HepG2 (cell line): ENCODE data around the gene ZNF211. TPM values are rescaled to one million over a fixed set of nuclear protein-coding genes. Genes with fewer than 3 reads are reported as not detected.

Experiments used
- HCFC1 ChIP-seq: fragments of 150-350 bp; IDR thresholded peaks from 2 replicates; pipeline ENCODE4 v1.6.1; 2014; ENCODE audit warnings: low read depth, low read length
- HIVEP1 ChIP-seq: sonication (generic); formaldehyde crosslinking; IDR thresholded peaks from 2 replicates; pipeline ENCODE4 v1.4.0; 2020; ENCODE audit warnings: mild to moderate bottlenecking, missing genetic modification reagents
- KDM5A ChIP-seq: fragments of 200-600 bp; sonication (generic); IDR thresholded peaks from 2 replicates; pipeline ENCODE4 v1.7.0; 2018; ENCODE audit warnings: antibody characterized with exemption, mild to moderate bottlenecking, low read length, borderline replicate concordance
- NR3C1 ChIP-seq: sonication (generic); formaldehyde crosslinking; IDR thresholded peaks from 2 replicates; pipeline ENCODE4 v1.4.0; 2020; ENCODE audit warnings: missing genetic modification reagents
- POGZ ChIP-seq: sonication (generic); formaldehyde crosslinking; IDR thresholded peaks from 2 replicates; pipeline ENCODE4 v1.4.0; 2020; ENCODE audit warnings: mild to moderate bottlenecking, missing genetic modification reagents
- RARA ChIP-seq: IDR thresholded peaks from 2 replicates; pipeline ENCODE4 v1.6.1; 2016; ENCODE audit warnings: missing genetic modification reagents, missing compliant biosample characterization
- RFX3 ChIP-seq: IDR thresholded peaks from 2 replicates; pipeline ENCODE4 v1.6.1; 2016; ENCODE audit warnings: missing biosample characterization, missing genetic modification reagents
- RFXAP ChIP-seq: sonication (generic); formaldehyde crosslinking; IDR thresholded peaks from 2 replicates; pipeline ENCODE4 v1.4.0; 2020; ENCODE audit warnings: missing genetic modification reagents, borderline replicate concordance
- TOPORS ChIP-seq: sonication (generic); formaldehyde crosslinking; IDR thresholded peaks from 2 replicates; pipeline ENCODE4 v1.8.0; 2023; ENCODE audit warnings: mild to moderate bottlenecking, missing genetic modification reagents
- ZBTB21 ChIP-seq: sonication (generic); formaldehyde crosslinking; IDR thresholded peaks from 2 replicates; pipeline ENCODE4 v1.4.0; 2020; ENCODE audit warnings: missing genetic modification reagents
- ZBTB7A ChIP-seq: sonication (generic); formaldehyde crosslinking; IDR thresholded peaks from 2 replicates; pipeline ENCODE4 v1.8.0; 2022; ENCODE audit warnings: mild to moderate bottlenecking, missing genetic modification reagents
- ZKSCAN5 ChIP-seq: sonication (generic); formaldehyde crosslinking; IDR thresholded peaks from 2 replicates; pipeline ENCODE4 v1.5.1; 2020; ENCODE audit warnings: mild to moderate bottlenecking, missing genetic modification reagents
- ZMYM2 ChIP-seq: sonication (generic); formaldehyde crosslinking; IDR thresholded peaks from 2 replicates; pipeline ENCODE4 v1.8.0; 2022; ENCODE audit warnings: mild to moderate bottlenecking, missing genetic modification reagents
- ZNF256 ChIP-seq: sonication (generic); formaldehyde crosslinking; conservative IDR thresholded peaks from 2 replicates; pipeline ENCODE4 v1.4.0; 2020; ENCODE audit warnings: missing genetic modification reagents
- ZNF530 ChIP-seq: sonication (generic); formaldehyde crosslinking; IDR thresholded peaks from 2 replicates; pipeline ENCODE4 v1.5.0; 2020; ENCODE audit warnings: low read depth, mild to moderate bottlenecking, missing genetic modification reagents
- ZNF670 ChIP-seq: sonication (generic); formaldehyde crosslinking; IDR thresholded peaks from 2 replicates; pipeline ENCODE4 v1.8.0; 2022; ENCODE audit warnings: mild to moderate bottlenecking, missing genetic modification reagents, borderline replicate concordance
- polyA plus RNA-seq, 8 experiments: library from polyadenylated mRNA; depleted of rRNA in 3 of 8; stranded (reverse) in 7 of 8; unstranded in 1 of 8; fragments of >200 nt; fragmentation: Illumina TruSeq in 4 of 8; extraction: Trizol in 4 of 8; gene quantifications; 2 replicates each; pipeline versions ENCODE4 v1.2.1 to v1.2.3, GENCODE V29; 2011 to 2016; ENCODE audit warnings: low read depth in 4 of 8, missing spikeins in 1 of 8, mixed read lengths in 1 of 8; ENCODE audit not compliant: insufficient read depth in 1 of 8
- total RNA-seq, 5 experiments: library from RNA; depleted of rRNA; stranded (reverse); fragments of >200 nt; fragmentation: Illumina TruSeq; extraction: Trizol; gene quantifications; 2 replicates each; pipeline ENCODE4 v1.2.3, GENCODE V29; 2016; ENCODE audit warnings: low read depth in 1 of 5
- TF ChIP-seq, protein P1 (sequence below): sonication (generic); formaldehyde crosslinking; conservative IDR thresholded peaks from 2 replicates; pipeline ENCODE4 v1.4.0; 2020; ENCODE audit warnings: missing genetic modification reagents
- TF ChIP-seq, protein P2 (sequence below): sonication (generic); formaldehyde crosslinking; IDR thresholded peaks from 2 replicates; pipeline ENCODE4 v1.5.0; 2020; ENCODE audit warnings: missing genetic modification reagents, mild to moderate bottlenecking, borderline replicate concordance
- TF ChIP-seq, protein P3 (sequence below), 2 experiments: sonication (generic) in 1 of 2; formaldehyde crosslinking in 1 of 2; IDR thresholded peaks; 2 replicates each; pipeline versions ENCODE4 v1.4.0 to v1.6.1; 2018 to 2020; ENCODE audit warnings: missing genetic modification reagents in 2 of 2, borderline replicate concordance in 1 of 2, low read depth in 1 of 2, mild to moderate bottlenecking in 1 of 2, missing biosample characterization in 1 of 2
- TF ChIP-seq, protein P4 (sequence below): sonication (generic); formaldehyde crosslinking; IDR thresholded peaks from 2 replicates; pipeline ENCODE4 v1.4.0; 2020; ENCODE audit warnings: mild to moderate bottlenecking, missing genetic modification reagents

ZNF211 gene
- total and polyA plus RNA-seq, 2 of the 13 experiments (the other 11 are each of a cell fraction or from before 2014, with no cell fraction given) = 9.9 to 11.2 TPM

DNA sequence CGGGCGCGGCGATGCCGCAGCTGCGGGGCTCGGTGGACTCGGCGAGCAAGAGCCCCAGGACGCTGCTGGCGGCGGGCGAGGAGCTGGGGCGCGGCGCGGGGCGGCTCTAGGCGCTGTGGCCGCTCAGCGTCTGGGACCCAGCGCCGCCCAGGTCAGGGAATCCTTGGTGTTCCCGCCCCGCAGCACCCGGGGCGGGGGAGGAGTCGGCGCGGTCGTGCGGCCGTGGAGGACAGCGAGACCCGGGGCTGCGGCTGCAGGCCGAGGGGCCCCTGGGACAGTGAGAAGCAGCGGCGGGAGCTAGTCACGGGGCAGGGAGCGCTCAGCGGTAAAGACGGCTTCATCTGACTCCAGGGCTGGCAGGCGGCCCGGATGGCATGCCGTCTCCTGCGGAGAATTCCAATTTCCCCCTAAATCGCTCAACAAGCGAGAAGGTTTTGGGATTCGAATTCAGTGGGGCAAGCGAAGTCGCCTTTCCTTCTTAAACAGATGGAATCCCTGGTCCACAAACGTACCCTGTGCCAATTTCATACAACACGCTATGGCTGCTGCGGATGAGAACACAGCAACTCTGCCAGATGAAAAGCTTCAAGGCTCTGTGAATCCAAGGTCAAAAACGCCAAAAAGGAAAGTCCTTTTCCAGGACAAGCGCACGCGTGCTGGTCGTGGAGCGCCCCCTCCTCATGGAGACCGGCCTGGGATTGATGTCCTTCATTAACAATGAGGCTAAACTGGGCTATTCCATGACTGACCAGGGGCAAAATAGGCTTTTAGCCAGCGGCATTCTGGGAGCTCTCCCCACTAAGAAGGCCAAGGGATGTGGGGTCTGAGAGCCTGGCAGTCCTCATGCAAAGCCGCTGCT lies 31.5 kb downstream of the ZNF211 start (continued):
- TF ChIP-seq, protein P1, sequence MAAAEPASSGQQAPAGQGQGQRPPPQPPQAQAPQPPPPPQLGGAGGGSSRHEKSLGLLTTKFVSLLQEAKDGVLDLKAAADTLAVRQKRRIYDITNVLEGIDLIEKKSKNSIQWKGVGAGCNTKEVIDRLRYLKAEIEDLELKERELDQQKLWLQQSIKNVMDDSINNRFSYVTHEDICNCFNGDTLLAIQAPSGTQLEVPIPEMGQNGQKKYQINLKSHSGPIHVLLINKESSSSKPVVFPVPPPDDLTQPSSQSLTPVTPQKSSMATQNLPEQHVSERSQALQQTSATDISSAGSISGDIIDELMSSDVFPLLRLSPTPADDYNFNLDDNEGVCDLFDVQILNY (CRISPR knock-in tag) = peak; percentile 67; the same call in 1 of the 2 replicates
- TF ChIP-seq ZKSCAN5 (CRISPR knock-in tag) (no peak), POGZ (CRISPR knock-in tag) (peak; percentile 25; the same call in 1 of the 2 replicates), ZNF530 (CRISPR knock-in tag) (0 out of 2 replicates have a peak, but pooled peaks have one; percentile 79), ZNF256 (CRISPR knock-in tag) (no peak), NR3C1 (CRISPR knock-in tag) (no peak), RFXAP (CRISPR knock-in tag) (no peak), ZMYM2 (0 out of 2 replicates have a peak, but pooled peaks have one; percentile 12), RARA (peak; percentile 48; the same call in 1 of the 2 replicates), RFX3 (CRISPR knock-in tag) (no peak), ZBTB7A (CRISPR knock-in tag) (peak; percentile 52; the same call in 1 of the 2 replicates), HCFC1 (no peak), TOPORS (CRISPR knock-in tag) (no peak), KDM5A (no peak), ZNF670 (CRISPR knock-in tag) (no peak), HIVEP1 (CRISPR knock-in tag) (peak; percentile 59; the same call in 1 of the 2 replicates), ZBTB21 (CRISPR knock-in tag) (no peak)
- TF ChIP-seq, protein P2, sequence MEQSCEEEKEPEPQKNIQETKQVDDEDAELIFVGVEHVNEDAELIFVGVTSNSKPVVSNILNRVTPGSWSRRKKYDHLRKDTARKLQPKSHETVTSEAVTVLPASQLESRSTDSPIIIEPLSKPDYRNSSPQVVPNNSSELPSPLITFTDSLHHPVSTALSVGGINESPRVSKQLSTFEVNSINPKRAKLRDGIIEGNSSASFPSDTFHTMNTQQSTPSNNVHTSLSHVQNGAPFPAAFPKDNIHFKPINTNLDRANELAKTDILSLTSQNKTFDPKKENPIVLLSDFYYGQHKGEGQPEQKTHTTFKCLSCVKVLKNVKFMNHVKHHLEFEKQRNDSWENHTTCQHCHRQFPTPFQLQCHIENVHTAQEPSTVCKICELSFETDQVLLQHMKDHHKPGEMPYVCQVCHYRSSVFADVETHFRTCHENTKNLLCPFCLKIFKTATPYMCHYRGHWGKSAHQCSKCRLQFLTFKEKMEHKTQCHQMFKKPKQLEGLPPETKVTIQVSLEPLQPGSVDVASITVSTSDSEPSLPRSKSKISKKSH (CRISPR knock-in tag) = no peak
- TF ChIP-seq, protein P3, sequence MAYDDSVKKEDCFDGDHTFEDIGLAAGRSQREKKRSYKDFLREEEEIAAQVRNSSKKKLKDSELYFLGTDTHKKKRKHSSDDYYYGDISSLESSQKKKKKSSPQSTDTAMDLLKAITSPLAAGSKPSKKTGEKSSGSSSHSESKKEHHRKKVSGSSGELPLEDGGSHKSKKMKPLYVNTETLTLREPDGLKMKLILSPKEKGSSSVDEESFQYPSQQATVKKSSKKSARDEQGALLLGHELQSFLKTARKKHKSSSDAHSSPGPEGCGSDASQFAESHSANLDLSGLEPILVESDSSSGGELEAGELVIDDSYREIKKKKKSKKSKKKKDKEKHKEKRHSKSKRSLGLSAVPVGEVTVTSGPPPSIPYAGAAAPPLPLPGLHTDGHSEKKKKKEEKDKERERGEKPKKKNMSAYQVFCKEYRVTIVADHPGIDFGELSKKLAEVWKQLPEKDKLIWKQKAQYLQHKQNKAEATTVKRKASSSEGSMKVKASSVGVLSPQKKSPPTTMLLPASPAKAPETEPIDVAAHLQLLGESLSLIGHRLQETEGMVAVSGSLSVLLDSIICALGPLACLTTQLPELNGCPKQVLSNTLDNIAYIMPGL (CRISPR knock-in tag; IDR thresholded peaks at IDR 0.05; ENCODE audit: borderline replicate concordance in 1 of 2, low read depth in 1 of 2) = peak; percentile 66; a peak in 3 of 4 replicates
- TF ChIP-seq, protein P4, sequence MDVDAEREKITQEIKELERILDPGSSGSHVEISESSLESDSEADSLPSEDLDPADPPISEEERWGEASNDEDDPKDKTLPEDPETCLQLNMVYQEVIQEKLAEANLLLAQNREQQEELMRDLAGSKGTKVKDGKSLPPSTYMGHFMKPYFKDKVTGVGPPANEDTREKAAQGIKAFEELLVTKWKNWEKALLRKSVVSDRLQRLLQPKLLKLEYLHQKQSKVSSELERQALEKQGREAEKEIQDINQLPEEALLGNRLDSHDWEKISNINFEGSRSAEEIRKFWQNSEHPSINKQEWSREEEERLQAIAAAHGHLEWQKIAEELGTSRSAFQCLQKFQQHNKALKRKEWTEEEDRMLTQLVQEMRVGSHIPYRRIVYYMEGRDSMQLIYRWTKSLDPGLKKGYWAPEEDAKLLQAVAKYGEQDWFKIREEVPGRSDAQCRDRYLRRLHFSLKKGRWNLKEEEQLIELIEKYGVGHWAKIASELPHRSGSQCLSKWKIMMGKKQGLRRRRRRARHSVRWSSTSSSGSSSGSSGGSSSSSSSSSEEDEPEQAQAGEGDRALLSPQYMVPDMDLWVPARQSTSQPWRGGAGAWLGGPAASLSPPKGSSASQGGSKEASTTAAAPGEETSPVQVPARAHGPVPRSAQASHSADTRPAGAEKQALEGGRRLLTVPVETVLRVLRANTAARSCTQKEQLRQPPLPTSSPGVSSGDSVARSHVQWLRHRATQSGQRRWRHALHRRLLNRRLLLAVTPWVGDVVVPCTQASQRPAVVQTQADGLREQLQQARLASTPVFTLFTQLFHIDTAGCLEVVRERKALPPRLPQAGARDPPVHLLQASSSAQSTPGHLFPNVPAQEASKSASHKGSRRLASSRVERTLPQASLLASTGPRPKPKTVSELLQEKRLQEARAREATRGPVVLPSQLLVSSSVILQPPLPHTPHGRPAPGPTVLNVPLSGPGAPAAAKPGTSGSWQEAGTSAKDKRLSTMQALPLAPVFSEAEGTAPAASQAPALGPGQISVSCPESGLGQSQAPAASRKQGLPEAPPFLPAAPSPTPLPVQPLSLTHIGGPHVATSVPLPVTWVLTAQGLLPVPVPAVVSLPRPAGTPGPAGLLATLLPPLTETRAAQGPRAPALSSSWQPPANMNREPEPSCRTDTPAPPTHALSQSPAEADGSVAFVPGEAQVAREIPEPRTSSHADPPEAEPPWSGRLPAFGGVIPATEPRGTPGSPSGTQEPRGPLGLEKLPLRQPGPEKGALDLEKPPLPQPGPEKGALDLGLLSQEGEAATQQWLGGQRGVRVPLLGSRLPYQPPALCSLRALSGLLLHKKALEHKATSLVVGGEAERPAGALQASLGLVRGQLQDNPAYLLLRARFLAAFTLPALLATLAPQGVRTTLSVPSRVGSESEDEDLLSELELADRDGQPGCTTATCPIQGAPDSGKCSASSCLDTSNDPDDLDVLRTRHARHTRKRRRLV (CRISPR knock-in tag) = no peak
